Trophoblast cell (in vitro differentiated cells and primary cell): ENCODE data around the gene RAB11FIP2.

Experiments used
- DNase-seq, 2 donors: peaks; one replicate each; pipeline ENCODE4 v3.0.0-alpha.2; 2016
- H2AFZ ChIP-seq: 2 replicates; pipeline ENCODE4 v1.6.1; 2013; ENCODE audit warnings: low read length, moderate library complexity, mild to moderate bottlenecking; ENCODE audit not compliant: insufficient read depth, poor library complexity
- H2AK5ac ChIP-seq: 2 replicates; pipeline ENCODE4 v1.6.1; 2013; ENCODE audit warnings: mild to moderate bottlenecking, low read length
- H2BK120ac ChIP-seq: 2 replicates; pipeline ENCODE4 v1.6.1; 2013; ENCODE audit warnings: low read length, mild to moderate bottlenecking, moderate library complexity; ENCODE audit not compliant: insufficient read depth, poor library complexity
- H2BK12ac ChIP-seq: 2 replicates; pipeline ENCODE4 v1.6.1; 2013; ENCODE audit warnings: mild to moderate bottlenecking, low read length, moderate library complexity
- H2BK5ac ChIP-seq: 2 replicates; pipeline ENCODE4 v1.6.1; 2013; ENCODE audit warnings: low read length, low read depth, moderate library complexity, mild to moderate bottlenecking; ENCODE audit not compliant: poor library complexity
- H3K14ac ChIP-seq: 2 replicates; pipeline ENCODE4 v1.6.1; 2013; ENCODE audit warnings: mild to moderate bottlenecking, low read length
- H3K18ac ChIP-seq: 2 replicates; pipeline ENCODE4 v1.6.1; 2013; ENCODE audit warnings: mild to moderate bottlenecking, low read length
- H3K23ac ChIP-seq: 2 replicates; pipeline ENCODE4 v1.6.1; 2013; ENCODE audit warnings: low read length
- H3K27ac ChIP-seq: 2 replicates; pipeline ENCODE4 v1.5.1; 2013; ENCODE audit warnings: low read depth, mild to moderate bottlenecking, inconsistent platforms, low read length, moderate library complexity
- H3K27me3 ChIP-seq: 2 replicates; pipeline ENCODE4 v1.6.1; 2013; ENCODE audit warnings: inconsistent platforms, mild to moderate bottlenecking, low read length, moderate library complexity; ENCODE audit not compliant: insufficient read depth
- H3K36me3 ChIP-seq, 2 experiments: 1 replicate in 1 of 2; 2 replicates in 1 of 2; pipeline ENCODE4 v1.6.1; 2013; ENCODE audit warnings: low read length in 2 of 2, mild to moderate bottlenecking in 2 of 2, moderate library complexity in 1 of 2; ENCODE audit not compliant: insufficient read depth in 2 of 2, control insufficient read depth in 1 of 2
- H3K4ac ChIP-seq: 2 replicates; pipeline ENCODE4 v1.6.1; 2013; ENCODE audit warnings: low read depth, mild to moderate bottlenecking, low read length, moderate library complexity
- H3K4me1 ChIP-seq, 2 experiments: 1 replicate in 1 of 2; 2 replicates in 1 of 2; pipeline ENCODE4 v1.6.1; 2013; ENCODE audit warnings: low read length in 2 of 2, mild to moderate bottlenecking in 2 of 2, moderate library complexity in 1 of 2; ENCODE audit not compliant: insufficient read depth in 2 of 2, control insufficient read depth in 1 of 2
- H3K4me2 ChIP-seq: 2 replicates; pipeline ENCODE4 v1.6.1; 2013; ENCODE audit warnings: inconsistent platforms, mild to moderate bottlenecking, low read length, moderate library complexity
- H3K4me3 ChIP-seq: 2 replicates; pipeline ENCODE4 v1.5.1; 2013; ENCODE audit warnings: mild to moderate bottlenecking, low read depth, low read length, inconsistent platforms
- H3K79me1 ChIP-seq: one replicate; pipeline ENCODE4 v1.6.1; 2013; ENCODE audit warnings: low read length
- H3K79me2 ChIP-seq: 2 replicates; pipeline ENCODE4 v1.6.1; 2013; ENCODE audit warnings: low read length, mild to moderate bottlenecking; ENCODE audit not compliant: control insufficient read depth, insufficient read depth, poor library complexity
- H3K9ac ChIP-seq: 2 replicates; pipeline ENCODE4 v1.6.1; 2013; ENCODE audit warnings: mild to moderate bottlenecking, low read length
- H3K9me3 ChIP-seq: 2 replicates; pipeline ENCODE4 v1.6.1; 2013; ENCODE audit warnings: low read depth, mild to moderate bottlenecking, control low read depth, inconsistent platforms, low read length; ENCODE audit not compliant: insufficient read depth
- H4K12ac ChIP-seq: 2 replicates; pipeline ENCODE4 v1.6.1; 2013; ENCODE audit warnings: low read depth, mild to moderate bottlenecking, low read length, moderate library complexity
- H4K8ac ChIP-seq: 2 replicates; pipeline ENCODE4 v1.6.1; 2013; ENCODE audit warnings: low read depth, mild to moderate bottlenecking, low read length, moderate library complexity
- H4K91ac ChIP-seq: one replicate; pipeline ENCODE4 v1.6.1; 2013; ENCODE audit warnings: low read depth, mild to moderate bottlenecking, low read length, moderate library complexity
- WGBS: extraction: QIAGEN DNeasy Blood & Tissue Kit; methylation state at CpG from one replicate; pipeline ENCODE4 v1.1.7; 2013; ENCODE audit warnings: missing lambda C conversion rate; ENCODE audit not compliant: insufficient read length, insufficient coverage; ENCODE audit errors: extremely low coverage; 5-methylcytosine and 5-hydroxymethylcytosine counted together

Gene RAB11FIP2

GRCh38 chr10:117980755-117981702, 65.7 kb downstream of the RAB11FIP2 start:
- Histone ChIP-seq H3K79me1 (no peaks in the 10 kb centered on the region), H3K18ac (no peak overlapping the region), H3K14ac (no peak overlapping the region), H2AFZ (no peak overlapping the region), H2AK5ac (no peak overlapping the region), H3K9me3 (no peaks in the 10 kb centered on the region), H2BK12ac (no peak overlapping the region), H4K12ac (no peak overlapping the region), H3K4ac (no peak overlapping the region), H3K4me3 (no peak overlapping the region), H3K27me3 (no peaks in the 10 kb centered on the region), H3K4me2 (no peak overlapping the region), H2BK120ac (no peak overlapping the region), H3K36me3 (no peaks in the 10 kb centered on the region), H2BK5ac (no peak overlapping the region), H3K9ac (no peak overlapping the region), H3K79me2 (no peaks in the 10 kb centered on the region), H3K23ac (no peak overlapping the region), H3K27ac (no peak overlapping the region), H4K91ac (no peak overlapping the region), H4K8ac (no peak overlapping the region), H3K4me1 (no peaks in the 10 kb centered on the region)
- no CpG with 5 or more reads among the region's 4 CpGs for WGBS
- peak; percentile 10 to 38 for DNase-seq

- H2BK120ac ChIP-seq: no peak overlapping the region
- no peaks in the 10 kb centered on the region for H3K27me3 ChIP-seq
- no CpG with 5 or more reads among the region's 2 CpGs for WGBS
- no peak overlapping the region for H3K14ac ChIP-seq
- no peak overlapping the region for H3K27ac ChIP-seq
- DNase-seq: peak in 1 of 2 donors; percentile 35
- no peak overlapping the region for H2BK12ac ChIP-seq
- H3K79me1 ChIP-seq: no peaks in the 10 kb centered on the region
- no peak overlapping the region for H3K4me2 ChIP-seq
- no peak overlapping the region for H2BK5ac ChIP-seq
- no peak overlapping the region for H4K12ac ChIP-seq
- H4K8ac ChIP-seq: no peak overlapping the region
- no peaks in the 10 kb centered on the region for H3K4me1 ChIP-seq
- H3K4me3 ChIP-seq: no peak overlapping the region
- H4K91ac ChIP-seq: no peak overlapping the region
- no peaks in the 10 kb centered on the region for H3K36me3 ChIP-seq
- H3K9me3 ChIP-seq: no peaks in the 10 kb centered on the region
- H2AFZ ChIP-seq: no peak overlapping the region
- no peak overlapping the region for H3K9ac ChIP-seq
- no peak overlapping the region for H2AK5ac ChIP-seq
- no peak overlapping the region for H3K18ac ChIP-seq
- H3K4ac ChIP-seq: no peak overlapping the region
- H3K23ac ChIP-seq: no peak overlapping the region
- H3K79me2 ChIP-seq: no peaks in the 10 kb centered on the region
Measured at GRCh38 chr10:117980216-117980615, 66.5 kb downstream of the RAB11FIP2 start.

- Histone ChIP-seq H2BK5ac (no peak overlapping the region), H3K14ac (no peak overlapping the region), H3K4me1 (no peaks in the 10 kb centered on the region), H2BK12ac (no peak overlapping the region), H4K8ac (no peak overlapping the region), H3K4me2 (no peak overlapping the region), H3K23ac (no peak overlapping the region), H4K12ac (no peak overlapping the region), H2AFZ (no peak overlapping the region), H3K27ac (no peak overlapping the region), H4K91ac (no peak overlapping the region), H3K36me3 (no peaks in the 10 kb centered on the region), H2AK5ac (no peak overlapping the region), H3K27me3 (no peaks in the 10 kb centered on the region), H3K79me2 (no peaks in the 10 kb centered on the region), H3K4ac (no peak overlapping the region), H3K18ac (no peak overlapping the region), H3K79me1 (no peaks in the 10 kb centered on the region), H3K4me3 (no peak overlapping the region), H3K9me3 (no peaks in the 10 kb centered on the region), H3K9ac (no peak overlapping the region), H2BK120ac (no peak overlapping the region)
- DNase-seq: no peak
- WGBS: no CpG with 5 or more reads among the region's 5 CpGs
Measured at GRCh38 chr10:117972168-117972837, 74.4 kb downstream of the RAB11FIP2 start.

- Histone ChIP-seq H3K23ac (no peak overlapping the region), H3K14ac (no peak overlapping the region), H3K4me3 (no peak overlapping the region), H3K4me1 (no peaks in the 10 kb centered on the region), H3K27ac (no peak overlapping the region), H2BK120ac (no peak overlapping the region), H3K18ac (no peak overlapping the region), H3K4ac (no peak overlapping the region), H4K91ac (no peak overlapping the region), H4K12ac (no peak overlapping the region), H2BK5ac (no peak overlapping the region), H3K27me3 (no peaks in the 10 kb centered on the region), H2AFZ (no peak overlapping the region), H3K36me3 (no peaks in the 10 kb centered on the region), H3K79me1 (no peaks in the 10 kb centered on the region), H2AK5ac (no peak overlapping the region), H3K9ac (no peak overlapping the region), H3K79me2 (no peaks in the 10 kb centered on the region), H2BK12ac (no peak overlapping the region), H4K8ac (no peak overlapping the region), H3K4me2 (no peak overlapping the region), H3K9me3 (no peaks in the 10 kb centered on the region)
- no CpG with 5 or more reads among the region's 2 CpGs for WGBS
- no peak for DNase-seq
Measured at GRCh38 chr10:117970962-117971361, 75.8 kb downstream of the RAB11FIP2 start.
